ENCODE results near the gene PCP2. TPM values are rescaled to one million over a fixed set of nuclear protein-coding genes. Genes with fewer than 3 reads are reported as not detected.

PCP2 gene
- total and polyA plus RNA-seq, 2 donors (not counting 1 experiment from before 2014, with no cell fraction given): 6.5 to 9.3 TPM

DNA sequence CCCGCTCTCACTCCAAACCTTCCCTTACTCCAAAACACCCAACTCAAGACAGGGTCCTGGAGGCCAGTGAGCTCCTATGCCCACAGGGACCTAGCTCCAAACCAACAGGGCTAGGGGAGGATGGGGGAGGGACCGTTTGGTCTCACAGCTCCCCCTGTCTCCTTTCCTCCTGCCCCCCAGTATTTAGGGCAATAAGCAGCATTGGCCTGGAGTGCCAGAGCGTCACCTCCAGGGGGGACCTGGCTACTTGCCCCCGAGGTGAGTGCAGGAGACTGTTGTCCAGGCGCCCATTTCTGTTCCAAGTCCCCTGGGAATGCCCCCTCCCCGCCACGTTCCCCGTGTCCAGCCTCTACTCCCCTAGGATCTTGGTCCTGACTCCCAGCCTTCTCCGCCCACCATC is 36.1 kb upstream of the PCP2 start:
- Histone ChIP-seq H3K27me3 (replicated peaks in 1 of 4; ENCODE audit: control extremely low read depth in 1 of 4, control insufficient read depth in 3 of 4, insufficient read depth in 4 of 4, low read length in 3 of 4) (peaks cover 0 to 44% (median 9%) of the 10 kb centered on the region in 4 experiments), H3K9me3 (ENCODE audit: control extremely low read depth in 1 of 3, control insufficient read depth in 2 of 3, insufficient read depth in 1 of 3, low read length in 2 of 3) (peaks cover 0 to 8% (median 0%) of the 10 kb centered on the region in 3 donors), H3K4me3 (ENCODE audit: control extremely low read depth in 1 of 5, extremely low read depth in 1 of 5, insufficient read depth in 1 of 5, low read depth in 2 of 5, low read length in 4 of 5) (no peak overlapping the region), H3K4me2 (replicated peaks; ENCODE audit: low read depth, low read length, poor library complexity, severe bottlenecking) (no peak overlapping the region), H3K79me2 (ENCODE audit: control insufficient read depth, insufficient read depth, low read length) (no peaks in the 10 kb centered on the region), H2AFZ (ENCODE audit: insufficient read depth, low read depth, low read length, poor library complexity, severe bottlenecking) (no peak overlapping the region), H3K4me1 (ENCODE audit: control insufficient read depth in 2 of 2, insufficient read depth in 2 of 2, low read length in 2 of 2) (peaks cover 8% of the 10 kb centered on the region in 2 donors), H3K9ac (ENCODE audit: low read length) (no peak overlapping the region), H3K36me3 (replicated peaks in 1 of 2; ENCODE audit: control extremely low read depth in 1 of 2, control insufficient read depth in 1 of 2, extremely low read depth in 1 of 2, insufficient read depth in 2 of 2, low read length in 1 of 2) (no peaks in the 10 kb centered on the region), H4K20me1 (ENCODE audit: control insufficient read depth, insufficient read depth, low read length, poor library complexity, severe bottlenecking) (no peaks in the 10 kb centered on the region), H3K27ac (ENCODE audit: low read length in 2 of 2) (no peak overlapping the region)
- DNase-seq: no peak
- POLR2A ChIA-PET: interaction anchor here (0.6 kb wide), 1 partner anchor 9 kb away, joined by 3 read pairs; no protein-coding TSS in a partner anchor
- H3K27me3 Mint-ChIP-seq: peaks cover 42% of the 10 kb centered on the region
- CTCF ChIA-PET: interaction anchor here (0.6 to 3.0 kb wide), 2 partner anchors 11 to 506 kb away, joined by 3 to 9 read pairs; partner anchors contain the start of gene TRAPPC5
- H3K27ac Mint-ChIP-seq: peak overlapping the region; percentile 12
- peaks cover 12% of the 10 kb centered on the region for H3K4me1 Mint-ChIP-seq
- H3K9me3 Mint-ChIP-seq (ENCODE audit: insufficient read depth): no peaks in the 10 kb centered on the region
- no peak for ATAC-seq (ENCODE audit: low read depth)
- TF ChIP-seq, protein P1, sequence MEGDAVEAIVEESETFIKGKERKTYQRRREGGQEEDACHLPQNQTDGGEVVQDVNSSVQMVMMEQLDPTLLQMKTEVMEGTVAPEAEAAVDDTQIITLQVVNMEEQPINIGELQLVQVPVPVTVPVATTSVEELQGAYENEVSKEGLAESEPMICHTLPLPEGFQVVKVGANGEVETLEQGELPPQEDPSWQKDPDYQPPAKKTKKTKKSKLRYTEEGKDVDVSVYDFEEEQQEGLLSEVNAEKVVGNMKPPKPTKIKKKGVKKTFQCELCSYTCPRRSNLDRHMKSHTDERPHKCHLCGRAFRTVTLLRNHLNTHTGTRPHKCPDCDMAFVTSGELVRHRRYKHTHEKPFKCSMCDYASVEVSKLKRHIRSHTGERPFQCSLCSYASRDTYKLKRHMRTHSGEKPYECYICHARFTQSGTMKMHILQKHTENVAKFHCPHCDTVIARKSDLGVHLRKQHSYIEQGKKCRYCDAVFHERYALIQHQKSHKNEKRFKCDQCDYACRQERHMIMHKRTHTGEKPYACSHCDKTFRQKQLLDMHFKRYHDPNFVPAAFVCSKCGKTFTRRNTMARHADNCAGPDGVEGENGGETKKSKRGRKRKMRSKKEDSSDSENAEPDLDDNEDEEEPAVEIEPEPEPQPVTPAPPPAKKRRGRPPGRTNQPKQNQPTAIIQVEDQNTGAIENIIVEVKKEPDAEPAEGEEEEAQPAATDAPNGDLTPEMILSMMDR (IDR thresholded peaks at IDR 0.05): no peak
- TF ChIP-seq EZH2 (IDR thresholded peaks at IDR 0.05; ENCODE audit: borderline replicate concordance, insufficient read depth, low read depth, low read length, poor library complexity, severe bottlenecking): no peak
- 54% methylated on average over 8 of the region's 9 CpGs for WGBS (ENCODE audit: insufficient coverage)
- no peak overlapping the region for H3K4me3 Mint-ChIP-seq
- intact Hi-C loops (cut with micrococcal nuclease): no loop called here

DNA sequence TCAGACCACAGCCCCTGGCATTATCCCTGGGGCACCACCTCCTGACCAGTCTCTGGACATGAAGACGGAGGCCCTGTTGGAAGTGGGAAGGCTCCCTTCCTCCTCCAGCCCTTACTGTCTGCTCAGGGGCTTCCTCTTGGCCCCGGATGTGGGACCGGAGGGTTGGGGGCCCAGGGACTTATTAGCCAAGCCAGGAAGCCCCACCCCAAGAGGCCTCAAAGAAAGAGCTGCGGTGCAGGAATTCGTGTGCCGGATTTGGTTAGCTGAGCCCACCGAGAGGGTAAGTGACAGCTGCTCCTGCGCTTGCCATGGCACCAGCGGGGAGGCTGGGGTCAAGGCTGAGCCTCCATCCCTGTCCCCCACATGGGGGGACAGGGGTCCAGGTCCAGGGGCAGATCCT is 35.3 kb upstream of the PCP2 start, which contains the start of gene RETN:
RETN (plus strand) TSS at position 208 of the 400 bp plus-strand sequence. CDS start 278 bp downstream, outside the sequence.
- Histone ChIP-seq H3K4me1 (ENCODE audit: control insufficient read depth in 2 of 2, insufficient read depth in 2 of 2, low read length in 2 of 2) (peaks cover 8% of the 10 kb centered on the region in 2 donors), H3K27me3 (replicated peaks in 1 of 4; ENCODE audit: control extremely low read depth in 1 of 4, control insufficient read depth in 3 of 4, insufficient read depth in 4 of 4, low read length in 3 of 4) (peaks cover 0 to 41% (median 10%) of the 10 kb centered on the region in 4 experiments), H3K79me2 (ENCODE audit: control insufficient read depth, insufficient read depth, low read length) (no peaks in the 10 kb centered on the region), H3K4me3 (ENCODE audit: control extremely low read depth in 1 of 5, extremely low read depth in 1 of 5, insufficient read depth in 1 of 5, low read depth in 2 of 5, low read length in 4 of 5) (no peak within 1 kb of the TSS), H4K20me1 (ENCODE audit: control insufficient read depth, insufficient read depth, low read length, poor library complexity, severe bottlenecking) (no peaks in the 10 kb centered on the region), H3K36me3 (replicated peaks in 1 of 2; ENCODE audit: control extremely low read depth in 1 of 2, control insufficient read depth in 1 of 2, extremely low read depth in 1 of 2, insufficient read depth in 2 of 2, low read length in 1 of 2) (no peaks in the 10 kb centered on the region), H3K9ac (ENCODE audit: low read length) (no peak within 1 kb of the TSS), H3K9me3 (ENCODE audit: control extremely low read depth in 1 of 3, control insufficient read depth in 2 of 3, insufficient read depth in 1 of 3, low read length in 2 of 3) (peaks cover 0 to 2% (median 0%) of the 10 kb centered on the region in 3 donors), H3K27ac (ENCODE audit: low read length in 2 of 2) (no peak within 1 kb of the TSS), H3K4me2 (replicated peaks; ENCODE audit: low read depth, low read length, poor library complexity, severe bottlenecking) (no peak within 1 kb of the TSS), H2AFZ (ENCODE audit: insufficient read depth, low read depth, low read length, poor library complexity, severe bottlenecking) (no peak within 1 kb of the TSS)
- 55% methylated on average over 7 of the region's 9 CpGs for WGBS (ENCODE audit: insufficient coverage)
- Mint-ChIP-seq H3K27me3 (peaks cover 39% of the 10 kb centered on the region), H3K4me3 (no peak within 1 kb of the TSS), H3K4me1 (peaks cover 12% of the 10 kb centered on the region), H3K9me3 (ENCODE audit: insufficient read depth) (no peaks in the 10 kb centered on the region), H3K27ac (peak within 1 kb of the TSS; percentile 15)
- intact Hi-C loops (cut with micrococcal nuclease): no loop called here
- ChIA-PET CTCF (interaction anchor here (1.0 to 3.0 kb wide), 2 partner anchors 12 to 16 kb away, joined by 5 to 9 read pairs; partner anchors contain the start of gene TRAPPC5), POLR2A (no interaction called here)
- ATAC-seq (ENCODE audit: low read depth): no peak
- TF ChIP-seq EZH2 (IDR thresholded peaks at IDR 0.05; ENCODE audit: borderline replicate concordance, insufficient read depth, low read depth, low read length, poor library complexity, severe bottlenecking): no peak
- TF ChIP-seq, protein P1 (IDR thresholded peaks at IDR 0.05): no peak
- DNase-seq: no peak
